Effector CD8-positive, alpha-beta T cell (primary cell): ENCODE data around the gene EGFL6.
"Not testable (repeated sequence)": the region's sequence is repeated elsewhere in the genome, so short reads cannot be mapped to it uniquely, and the experiment has no call there.

Experiments
- DNase-seq: peaks from one replicate; lab custom pipeline; 2025; lab: John Stamatoyannopoulos, UW

EGFL6 gene

DNA sequence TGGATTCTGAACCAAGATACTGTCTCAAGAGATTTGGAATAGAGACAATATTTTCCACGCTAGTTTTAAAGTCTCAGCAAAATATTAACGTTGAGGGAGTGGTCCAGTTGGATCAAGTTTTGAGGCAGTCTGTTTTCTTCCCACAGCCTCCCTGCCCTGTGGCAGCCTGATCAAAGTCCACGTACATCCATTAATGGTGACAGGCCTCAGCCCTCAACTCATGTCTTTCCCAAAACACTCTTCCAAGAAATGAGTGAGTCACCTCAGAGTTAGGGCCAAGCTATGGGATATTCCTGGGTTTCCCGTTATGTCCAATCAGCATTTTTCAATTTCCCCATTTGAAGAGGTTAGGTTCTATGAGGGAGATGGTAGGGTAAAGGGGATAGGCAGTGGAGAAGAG, 28.5 kb downstream of the EGFL6 start:
- DNase-seq, result no peak

DNA sequence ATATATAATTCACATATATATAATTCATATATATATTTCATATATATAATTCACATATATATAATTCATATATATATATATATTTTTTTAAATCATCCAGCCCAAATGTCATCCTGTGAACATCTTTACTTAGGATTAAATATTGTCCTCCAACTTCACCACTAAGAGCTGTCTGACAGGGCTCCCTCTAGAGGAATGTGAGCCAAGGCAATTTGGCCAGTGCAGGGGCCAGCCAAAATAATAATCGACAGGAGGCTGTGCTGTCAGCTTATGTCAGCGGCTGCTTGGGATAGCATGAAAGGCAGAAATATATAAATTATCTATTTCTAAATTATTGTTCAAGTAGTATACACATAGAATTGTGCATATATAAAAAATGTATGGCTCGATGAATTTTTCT, 29.5 kb downstream of the EGFL6 start:
- no peak for DNase-seq

DNA sequence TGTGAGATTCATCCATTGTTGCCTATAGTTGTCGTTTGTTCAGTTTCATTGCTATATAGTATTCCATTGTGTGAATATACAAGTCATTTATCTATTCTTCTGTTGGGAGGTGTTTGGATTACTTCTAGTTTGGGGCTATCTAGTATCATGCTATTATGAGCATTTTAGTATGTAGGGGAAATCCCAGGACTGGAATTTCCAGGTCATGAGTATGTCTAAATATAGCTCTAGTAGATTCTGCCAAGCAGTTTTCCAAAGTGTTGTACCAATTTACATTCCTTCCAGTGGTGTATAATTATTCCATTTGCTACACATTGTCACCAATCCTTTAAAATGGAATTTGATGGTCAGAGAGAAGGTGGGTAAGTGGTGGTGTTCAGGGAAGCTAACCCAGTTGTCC, 30.1 kb downstream of the EGFL6 start:
- no peak for DNase-seq

DNA sequence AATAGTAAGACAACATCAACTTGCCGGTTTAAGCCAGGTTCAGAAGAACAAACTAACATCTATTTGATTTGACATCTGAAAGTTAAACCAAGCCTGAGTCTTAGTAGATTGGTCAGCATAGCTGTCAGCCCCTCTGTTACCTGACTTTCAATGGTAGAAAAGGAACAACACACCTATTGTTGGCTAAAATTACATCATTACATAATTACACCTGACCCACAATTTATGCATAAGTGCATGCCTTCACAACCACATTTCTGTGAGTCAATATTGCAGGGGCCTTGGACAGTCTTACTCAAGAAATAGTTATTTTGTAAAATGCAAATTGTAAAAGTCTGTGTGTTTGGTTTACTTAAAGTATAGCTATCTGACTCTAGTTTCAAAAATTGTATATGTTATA, 36.2 kb downstream of the EGFL6 start:
- DNase-seq, result no peak

- DNase-seq, result no peak
These were observed 38.1 kb downstream of the EGFL6 start for GRCh38 chrX:13607331-13607995.

GRCh38 chrX:13607996-13608365, 38.6 kb downstream of the EGFL6 start:
- no peak for DNase-seq

DNA sequence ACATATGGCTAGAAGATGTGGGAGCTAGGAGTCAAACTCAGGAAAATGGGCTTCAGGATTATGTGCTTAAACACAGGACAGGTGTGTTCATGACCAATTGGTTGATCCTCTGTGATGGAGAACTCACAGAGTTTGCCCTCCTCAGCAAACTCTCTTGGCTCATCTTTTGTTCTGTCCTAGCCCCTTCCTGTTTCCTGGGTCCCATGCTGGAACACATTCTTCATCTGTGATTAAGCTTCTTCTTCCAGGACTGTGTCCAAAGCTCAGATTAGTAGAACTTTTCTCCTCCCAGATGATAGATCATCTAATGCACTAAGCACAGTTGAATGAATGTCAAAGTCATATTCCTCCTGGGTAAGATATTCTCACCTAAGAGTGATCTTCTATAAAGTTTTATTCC, 44.8 kb downstream of the EGFL6 start:
- no peak for DNase-seq

- DNase-seq, result no peak
These were observed 50.8 kb downstream of the EGFL6 start for GRCh38 chrX:13620207-13620606.

GRCh38 chrX:13622401-13622964, 53.1 kb downstream of the EGFL6 start:
- DNase-seq, result no peak

DNA sequence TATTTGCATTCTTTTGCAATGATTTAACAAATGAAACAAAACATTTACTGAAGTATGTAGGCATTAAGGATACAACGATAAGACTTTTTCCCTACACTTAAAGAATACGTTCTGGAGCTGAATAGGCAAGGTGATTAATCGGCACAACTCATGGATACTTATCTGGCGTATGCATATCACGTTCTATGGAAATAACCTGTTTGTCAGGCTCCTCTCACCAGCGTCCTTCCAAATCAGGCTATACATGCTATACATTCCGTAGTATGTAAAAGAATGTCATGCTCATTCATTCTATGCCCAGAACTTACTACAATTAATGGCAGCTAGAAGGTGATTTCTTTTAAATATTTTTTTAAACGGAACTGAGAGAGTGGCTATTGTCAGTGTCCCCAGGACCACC, 57.9 kb downstream of the EGFL6 start:
- DNase-seq, result no peak

DNA sequence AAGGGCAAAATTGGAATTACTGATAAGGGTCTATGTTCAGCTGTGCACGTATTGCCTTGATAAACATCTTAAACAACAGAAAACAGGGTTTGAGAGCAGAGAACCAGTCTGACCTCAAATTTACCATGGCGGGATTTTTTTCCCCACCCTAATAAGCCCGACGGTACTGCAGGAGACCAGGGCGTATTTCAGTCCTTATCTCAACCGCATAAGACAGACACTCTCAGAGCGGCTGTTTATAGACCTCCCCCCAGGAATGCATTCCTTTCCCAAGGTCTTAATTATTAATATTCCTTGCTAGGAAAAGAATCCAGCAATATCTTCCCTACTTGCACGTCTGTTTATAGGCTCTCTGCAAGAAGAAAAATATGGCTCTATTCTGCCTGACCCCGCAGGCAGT, 67.8 kb downstream of the EGFL6 start:
- DNase-seq, result not testable (repeated sequence)

GRCh38 chrX:13638021-13638420, 68.6 kb downstream of the EGFL6 start:
- no peak for DNase-seq

DNA sequence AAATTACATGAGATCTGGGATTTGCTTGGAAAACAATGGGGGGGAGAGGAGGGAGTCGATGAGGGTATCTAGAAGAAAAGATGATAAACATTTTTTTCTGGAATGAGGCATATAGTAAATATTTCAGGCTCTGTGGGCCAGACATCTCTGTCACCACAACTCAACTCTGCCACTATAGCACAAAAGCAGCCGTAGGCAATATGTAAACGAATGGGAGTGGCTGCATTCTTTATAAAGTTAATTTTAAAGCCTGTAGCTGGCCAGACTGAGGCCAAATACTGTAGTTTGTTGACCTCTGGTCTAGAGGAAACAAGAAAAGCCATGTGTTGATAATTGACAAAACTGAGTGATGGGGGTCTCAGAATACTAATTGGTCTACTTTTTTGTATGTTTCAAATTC, 69.4 kb downstream of the EGFL6 start:
- no peak for DNase-seq

- not testable (repeated sequence) for DNase-seq
These were observed 72.3 kb downstream of the EGFL6 start for GRCh38 chrX:13641684-13642083.

GRCh38 chrX:13645464-13646153, 76.2 kb downstream of the EGFL6 start:
- no peak for DNase-seq

GRCh38 chrX:13646154-13646549, 76.8 kb downstream of the EGFL6 start:
- peak; percentile 0 for DNase-seq

GRCh38 chrX:13647709-13648212, 78.4 kb downstream of the EGFL6 start:
- peak; percentile 8 for DNase-seq

DNA sequence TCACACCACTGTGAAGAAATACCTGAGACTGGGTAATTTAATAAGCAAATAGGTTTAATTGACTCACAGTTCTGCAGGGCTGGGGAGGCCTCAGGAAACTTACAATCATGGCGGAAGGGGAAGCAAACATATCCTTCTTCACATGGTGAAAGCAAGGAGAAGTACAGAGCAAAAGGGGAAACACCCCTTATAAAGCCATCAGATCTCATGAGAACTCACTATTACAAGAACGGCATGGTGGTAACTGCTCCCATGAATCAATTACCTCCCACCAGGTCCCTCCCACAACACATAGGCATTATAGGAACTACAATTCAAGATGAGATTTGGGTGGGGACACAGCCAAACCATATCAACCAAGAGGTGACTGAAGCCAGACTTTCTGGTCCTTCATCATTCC, 78.9 kb downstream of the EGFL6 start:
- DNase-seq, result not testable (repeated sequence)

DNA sequence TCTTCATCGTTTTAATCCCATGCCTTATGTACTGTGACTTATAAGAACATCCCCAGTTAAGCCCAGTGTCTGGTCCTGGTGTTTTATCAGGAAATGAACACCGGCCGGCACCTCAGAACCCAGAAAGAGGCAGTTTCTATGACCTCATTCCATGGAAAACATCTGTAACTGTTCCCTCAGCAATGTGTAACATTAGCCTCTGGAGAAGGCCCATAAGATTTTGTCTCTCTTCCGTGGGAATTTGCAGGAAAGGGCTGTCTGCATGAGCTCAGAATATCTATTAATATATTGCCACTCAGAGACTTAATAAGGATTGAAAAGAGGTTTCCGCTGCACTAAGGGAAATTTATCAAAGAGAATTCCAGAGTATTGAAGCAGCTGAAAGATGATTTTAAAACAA, 80.4 kb downstream of the EGFL6 start:
- DNase-seq, result no peak

- no peak for DNase-seq
These were observed 80.9 kb downstream of the EGFL6 start for GRCh38 chrX:13650318-13650717.

- no peak for DNase-seq
These were observed 81.7 kb downstream of the EGFL6 start for GRCh38 chrX:13651150-13651549.

GRCh38 chrX:13652287-13652793, 82.9 kb downstream of the EGFL6 start:
- DNase-seq, result no peak
